Panc1 (cell line): Measurements from ENCODE around the gene AKR1C8. TPM values are rescaled to one million over a fixed set of nuclear protein-coding genes. Genes with fewer than 3 reads are reported as not detected.

Experiments
- ATAC-seq: fragments of 200-7000 bp; cut with Tn5 transposase; 2 replicates; pipeline ENCODE4 v1.9.1; 2020; ENCODE audit warnings: mild to moderate bottlenecking, moderate library complexity
- BruUV-seq: library from RNA; stranded (reverse); fragments of 400-500 nt; replicated peaks from 2 replicates; lab custom pipeline; 2021; lab: Mats Ljungman, UMichigan
- CTCF ChIA-PET: fragments of 300-600 bp; sonication (Branson Sonifier 250); formaldehyde crosslinking; loops from one replicate; lab custom pipeline; 2022; ENCODE audit warnings: antibody characterized with exemption; lab: Charles Lee
- POLR2A ChIA-PET: fragments of 300-600 bp; sonication (Branson Sonifier 250); formaldehyde crosslinking; loops from one replicate; lab custom pipeline; 2022; ENCODE audit warnings: antibody characterized with exemption; lab: Charles Lee
- DNase-seq: peaks from one replicate; pipeline ENCODE4 v3.0.0-alpha.2; 2010; ENCODE audit warnings: low read depth, low spot score
- H3K27ac ChIP-seq: 2 replicates; pipeline ENCODE4 v1.5.1; 2011; ENCODE audit warnings: mild to moderate bottlenecking, low read length, inconsistent platforms
- H3K27me3 ChIP-seq: fragments of 200-500 bp; sonication (Bioruptor generic); 2 replicates; pipeline ENCODE4 v1.6.0; 2014; ENCODE audit warnings: low read length, inconsistent platforms; ENCODE audit not compliant: control insufficient read depth, insufficient read depth
- H3K36me3 ChIP-seq: fragments of 200-500 bp; sonication (Bioruptor generic); 2 replicates; pipeline ENCODE4 v1.5.1; 2014; ENCODE audit warnings: inconsistent platforms, mild to moderate bottlenecking, low read length, moderate library complexity; ENCODE audit not compliant: control insufficient read depth, insufficient read depth
- H3K4me1 ChIP-seq: 2 replicates; pipeline ENCODE4 v1.5.1; 2011; ENCODE audit warnings: inconsistent platforms, mild to moderate bottlenecking, low read length, moderate library complexity; ENCODE audit not compliant: control insufficient read depth, insufficient read depth
- H3K4me3 ChIP-seq, 2 experiments: 2 replicates each; pipeline ENCODE4 v1.5.1; 2011 to 2012; ENCODE audit warnings: low read depth in 2 of 2, low read length in 2 of 2, mild to moderate bottlenecking in 2 of 2, inconsistent platforms in 1 of 2, moderate library complexity in 1 of 2
- H3K9me3 ChIP-seq: fragments of 200-500 bp; sonication (Bioruptor generic); 2 replicates; pipeline ENCODE4 v1.5.1; 2014; ENCODE audit warnings: low read depth, mild to moderate bottlenecking, inconsistent platforms, low read length, moderate library complexity; ENCODE audit not compliant: control insufficient read depth, insufficient read depth
- CTCF ChIP-seq: fragments of 450-650 bp; IDR thresholded peaks from 2 replicates; pipeline ENCODE4 v1.5.1; 2017; ENCODE audit warnings: mild to moderate bottlenecking
- POLR2AphosphoS5 ChIP-seq: IDR thresholded peaks from 2 replicates; pipeline ENCODE4 v1.6.1; 2012; ENCODE audit warnings: mild to moderate bottlenecking, low read depth, low read length, moderate library complexity
- REST ChIP-seq, 2 experiments: IDR thresholded peaks; 2 replicates each; pipeline ENCODE4 v1.6.1; 2011 to 2012; ENCODE audit warnings: low read depth in 2 of 2, control low read depth in 1 of 2, low read length in 1 of 2, mild to moderate bottlenecking in 1 of 2, moderate library complexity in 1 of 2; ENCODE audit not compliant: insufficient read depth in 1 of 2
- SIN3A ChIP-seq: IDR thresholded peaks from 2 replicates; pipeline ENCODE4 v1.6.1; 2012; ENCODE audit warnings: low read depth, mild to moderate bottlenecking, low read length, moderate library complexity, borderline replicate concordance; ENCODE audit not compliant: insufficient read depth
- TCF7L2 ChIP-seq: IDR thresholded peaks from 2 replicates; pipeline ENCODE4 v1.6.1; 2011; ENCODE audit warnings: mild to moderate bottlenecking, low read depth, low read length, inconsistent platforms
- in situ Hi-C: cut with HindIII; loops from 2 replicates; pipeline ENCODE4 v1.10.0; 2016; ENCODE audit warnings: low sequenced_read_pairs, low pct_unique_long_range_greater_than_20kb
- intact Hi-C: fragments of 100-400 bp; cut with micrococcal nuclease; formaldehyde crosslinking; loops from one replicate; pipeline ENCODE4 v1.10.0; 2022; ENCODE audit not compliant: unreplicated experiment
- total RNA-seq: library from RNA; stranded (reverse); gene quantifications from one replicate; pipeline ENCODE4 v1.2.1, GENCODE V29; 2021; ENCODE audit not compliant: unreplicated experiment

Gene AKR1C8
- total RNA-seq, 1 experiment from 2014 or later = not detected

GRCh38 chr10:5155951-5156350 is 29.0 kb downstream of the AKR1C8 start:
- in situ Hi-C loops = no loop called here
- Histone ChIP-seq H3K27ac (no peak overlapping the region), H3K36me3 (no peaks in the 10 kb centered on the region), H3K9me3 (no peaks in the 10 kb centered on the region), H3K4me3 (no peak overlapping the region), H3K4me1 (no peaks in the 10 kb centered on the region), H3K27me3 (no peaks in the 10 kb centered on the region)
- no peak for TF ChIP-seq SIN3A
- no peak for TF ChIP-seq CTCF
- TF ChIP-seq POLR2AphosphoS5 = no peak
- no peak for TF ChIP-seq REST (IDR thresholded peaks at IDR 0.05; ENCODE audit: insufficient read depth in 1 of 2, low read depth in 2 of 2, low read length in 1 of 2)
- no peak for TF ChIP-seq TCF7L2
- BruUV-seq = no TSS peak
- no peak for ATAC-seq
- CTCF ChIA-PET = no interaction called here
- POLR2A ChIA-PET = no interaction called here
- no peak for DNase-seq
- intact Hi-C loops = no loop called here

- H3K27ac ChIP-seq = no peak overlapping the region
- intact Hi-C loops = no loop called here
- TF ChIP-seq SIN3A (no peak), REST (IDR thresholded peaks at IDR 0.05; ENCODE audit: insufficient read depth in 1 of 2, low read depth in 2 of 2, low read length in 1 of 2) (no peak), CTCF (no peak), POLR2AphosphoS5 (no peak), TCF7L2 (no peak)
- H3K4me3 ChIP-seq = no peak overlapping the region
- no peaks in the 10 kb centered on the region for H3K4me1 ChIP-seq
- no peaks in the 10 kb centered on the region for H3K36me3 ChIP-seq
- in situ Hi-C loops = no loop called here
- H3K27me3 ChIP-seq = no peaks in the 10 kb centered on the region
- ChIA-PET POLR2A (no interaction called here), CTCF (no interaction called here)
- no peaks in the 10 kb centered on the region for H3K9me3 ChIP-seq
- no TSS peak for BruUV-seq
- ATAC-seq = no peak
- no peak for DNase-seq
Measured at GRCh38 chr10:5151076-5151475, 33.9 kb downstream of the AKR1C8 start.
